CD1c-positive myeloid dendritic cell (primary cell): Measurements from ENCODE around the gene DPYSL5.
"Not testable (repeated sequence)": the region's sequence is repeated elsewhere in the genome, so short reads cannot be mapped to it uniquely, and the experiment has no call there.

Experiments
- DNase-seq: peaks from one replicate; pipeline ENCODE4 v3.0.0-alpha.2; 2016; ENCODE audit errors: extremely low spot score

Gene DPYSL5, protein sequence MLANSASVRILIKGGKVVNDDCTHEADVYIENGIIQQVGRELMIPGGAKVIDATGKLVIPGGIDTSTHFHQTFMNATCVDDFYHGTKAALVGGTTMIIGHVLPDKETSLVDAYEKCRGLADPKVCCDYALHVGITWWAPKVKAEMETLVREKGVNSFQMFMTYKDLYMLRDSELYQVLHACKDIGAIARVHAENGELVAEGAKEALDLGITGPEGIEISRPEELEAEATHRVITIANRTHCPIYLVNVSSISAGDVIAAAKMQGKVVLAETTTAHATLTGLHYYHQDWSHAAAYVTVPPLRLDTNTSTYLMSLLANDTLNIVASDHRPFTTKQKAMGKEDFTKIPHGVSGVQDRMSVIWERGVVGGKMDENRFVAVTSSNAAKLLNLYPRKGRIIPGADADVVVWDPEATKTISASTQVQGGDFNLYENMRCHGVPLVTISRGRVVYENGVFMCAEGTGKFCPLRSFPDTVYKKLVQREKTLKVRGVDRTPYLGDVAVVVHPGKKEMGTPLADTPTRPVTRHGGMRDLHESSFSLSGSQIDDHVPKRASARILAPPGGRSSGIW

DNA sequence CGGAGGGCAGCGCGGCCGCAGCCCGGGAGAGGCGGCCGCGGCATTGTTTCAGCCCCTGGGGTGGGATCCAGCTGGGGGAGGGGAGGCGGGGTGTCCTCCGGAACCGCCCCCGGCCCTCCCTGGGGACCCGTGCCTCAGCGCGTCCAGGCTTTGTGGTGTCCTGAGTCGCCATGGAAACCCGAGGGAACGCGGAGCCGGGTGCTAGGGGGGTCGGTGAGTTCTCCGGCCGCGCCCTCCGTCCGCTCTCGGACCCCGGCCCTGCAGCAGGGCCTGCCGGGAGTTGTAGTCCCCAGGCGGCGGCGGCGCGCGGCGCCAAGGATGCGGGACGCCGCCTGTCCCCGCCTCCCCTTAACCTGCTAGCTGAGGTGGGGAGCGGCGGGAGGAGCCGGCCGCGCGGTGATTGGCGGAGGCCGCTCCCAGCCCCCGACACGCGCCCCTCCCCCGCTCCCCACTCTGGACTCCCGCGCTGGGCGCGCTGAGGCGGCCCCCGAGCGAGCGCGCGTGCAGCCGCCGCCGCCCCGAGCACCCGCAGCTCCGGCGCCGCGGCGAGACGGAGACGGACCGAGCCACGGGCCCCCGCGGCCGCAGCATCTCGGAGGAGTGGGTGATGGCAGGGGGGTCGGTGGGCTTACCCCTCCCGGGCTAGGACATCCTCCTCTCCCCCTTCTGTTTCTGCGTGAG, at the start of gene DPYSL5:
DPYSL5 (plus strand) TSS at position 478 of the 681 bp plus-strand sequence. CDS start 50,368 bp downstream, outside the sequence.
- no peak for DNase-seq

DNA sequence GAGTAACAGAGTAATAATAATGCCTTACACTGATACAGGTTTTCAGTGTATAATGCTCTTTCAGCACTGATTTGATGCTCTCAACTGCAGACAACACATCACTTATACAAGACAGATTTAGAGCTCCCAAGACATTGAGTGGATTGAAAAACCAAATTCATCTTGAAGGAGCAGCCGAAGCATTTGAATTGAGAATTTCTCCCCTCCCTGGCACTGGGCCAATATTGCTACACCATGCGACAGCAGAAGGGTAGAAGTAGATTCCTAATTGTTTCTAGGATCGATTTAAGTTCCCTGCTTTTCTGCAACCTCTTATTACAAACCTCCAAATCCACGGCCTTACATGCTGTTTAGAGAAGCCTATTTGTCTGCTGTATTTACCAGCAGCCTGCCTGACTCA, 46.6 kb upstream of the DPYSL5 start:
- DNase-seq = no peak

DNA sequence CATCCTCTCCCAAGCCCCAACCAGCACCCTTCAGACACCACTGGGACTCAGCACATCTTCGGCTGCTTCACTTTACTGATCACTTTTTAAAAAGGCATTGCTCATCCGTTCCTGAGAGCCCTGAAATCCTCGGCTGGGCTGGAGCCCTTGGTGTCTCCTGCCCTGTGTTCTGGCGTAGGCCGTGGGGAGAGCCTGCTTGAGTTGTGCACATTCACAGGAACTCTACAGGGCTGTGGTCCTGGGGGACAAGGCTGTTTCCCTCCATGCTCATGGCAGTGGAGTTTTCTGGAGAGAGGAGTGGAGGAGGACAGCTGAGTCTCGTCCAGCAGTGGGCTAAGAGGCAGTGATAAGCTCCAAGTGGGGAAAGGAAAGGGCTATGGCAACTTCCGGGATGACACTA, 46.1 kb upstream of the DPYSL5 start:
- DNase-seq = no peak

DNA sequence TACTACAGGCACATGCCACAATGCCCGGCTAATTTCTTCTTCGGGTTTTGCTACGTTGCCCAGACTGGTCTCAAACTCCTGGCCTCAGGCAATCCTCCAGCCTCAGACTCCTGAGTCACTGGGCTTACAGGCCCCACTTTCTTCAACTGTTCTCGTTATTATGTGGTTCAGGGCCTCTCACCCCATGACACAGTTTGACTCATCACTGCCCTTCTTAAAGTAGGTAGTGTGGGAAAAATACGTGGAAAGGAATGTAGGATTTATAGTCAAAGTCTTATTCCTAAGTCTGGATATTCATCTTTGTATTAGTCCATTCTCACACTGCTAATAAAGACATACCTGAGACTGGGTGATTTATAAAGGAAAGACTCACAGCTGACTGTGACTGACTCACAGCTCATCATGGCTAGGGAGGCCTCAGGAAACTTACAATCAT, 42.7 kb upstream of the DPYSL5 start:
- no peak for DNase-seq

DNA sequence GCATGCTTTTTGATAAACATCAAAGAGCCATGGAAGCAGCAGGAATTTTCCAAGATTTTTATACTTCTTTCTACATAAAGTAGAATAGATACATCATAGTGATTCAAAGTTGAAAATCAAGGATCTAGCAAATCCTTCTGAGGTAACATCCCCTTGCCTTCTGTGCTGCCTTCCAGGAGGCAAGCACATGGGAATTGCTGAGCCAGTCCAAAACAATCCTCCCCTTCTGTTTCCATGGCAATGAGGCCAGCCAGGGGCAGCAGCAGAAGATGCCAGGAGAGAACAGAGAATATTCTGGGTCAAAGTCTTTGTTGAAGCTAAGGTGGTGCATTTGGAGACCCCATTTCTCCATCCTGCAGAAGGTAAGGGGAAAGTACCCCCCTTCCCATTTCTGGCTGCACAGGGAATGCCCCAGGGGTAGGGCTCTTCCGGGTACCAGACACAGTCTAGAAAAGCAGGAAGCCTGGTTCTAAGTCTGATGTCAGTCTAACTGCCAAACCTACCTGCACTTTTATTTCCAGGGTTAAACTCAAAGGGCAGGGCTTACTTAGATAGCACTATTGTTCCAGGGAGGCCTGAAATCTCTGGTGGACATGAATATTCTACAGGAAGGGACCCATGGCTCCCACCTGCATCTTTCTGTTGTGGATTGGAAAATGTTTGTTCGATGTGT, 40.0 kb upstream of the DPYSL5 start:
- DNase-seq = no peak

DNA sequence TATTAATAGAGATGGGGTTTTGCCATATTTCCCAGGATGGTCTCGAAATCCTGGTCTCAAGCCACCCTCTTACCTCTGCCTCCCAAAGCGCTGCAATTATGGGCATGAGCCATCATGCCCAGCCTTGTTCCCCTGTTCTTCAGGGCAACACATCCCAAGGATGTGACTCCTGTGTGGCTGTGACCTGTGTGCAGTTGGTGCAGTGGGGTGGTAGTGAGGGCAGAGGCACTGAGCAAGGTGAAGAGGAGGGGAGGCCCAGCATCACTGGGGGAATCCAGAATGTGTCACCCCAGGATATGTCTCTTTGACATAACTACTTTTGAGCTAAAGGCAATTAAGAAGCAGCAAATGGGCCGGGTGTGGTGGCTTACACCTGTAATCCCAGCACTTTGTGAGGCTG, 38.7 kb upstream of the DPYSL5 start:
- no peak for DNase-seq

DNA sequence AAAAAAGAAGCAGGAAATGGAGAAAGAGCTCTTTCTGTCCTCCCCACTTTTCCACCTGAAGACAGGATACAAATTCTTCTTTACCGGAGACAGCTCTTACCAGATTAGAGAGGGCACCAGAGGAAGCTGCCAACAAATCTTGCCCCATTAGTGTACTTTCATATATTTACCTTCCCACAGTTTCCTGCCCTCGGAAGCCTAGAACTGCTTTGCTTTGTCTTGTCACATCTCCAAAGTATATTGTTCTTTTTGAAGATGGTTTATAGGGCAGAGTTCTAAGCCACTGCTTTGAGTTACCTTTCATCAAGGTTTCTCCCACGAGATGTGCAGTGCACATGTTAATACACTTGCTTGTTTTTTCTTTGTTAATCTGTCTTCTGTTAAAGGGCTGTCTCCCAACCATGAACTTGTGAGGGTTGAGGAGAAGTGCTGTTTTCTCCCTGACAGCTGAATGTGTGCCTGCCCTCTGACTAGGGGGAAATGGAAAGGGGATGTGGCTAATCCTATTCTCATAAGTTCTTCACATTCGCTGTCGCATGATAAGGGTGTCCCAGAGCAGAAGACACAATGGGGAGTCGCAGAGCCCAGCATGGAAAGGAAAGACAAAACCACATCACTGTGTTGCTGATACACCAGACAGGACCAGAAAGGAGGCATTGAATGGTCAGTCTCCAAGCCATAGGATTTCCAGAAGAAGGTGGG, 37.9 kb upstream of the DPYSL5 start:
- DNase-seq = peak; percentile 56

DNA sequence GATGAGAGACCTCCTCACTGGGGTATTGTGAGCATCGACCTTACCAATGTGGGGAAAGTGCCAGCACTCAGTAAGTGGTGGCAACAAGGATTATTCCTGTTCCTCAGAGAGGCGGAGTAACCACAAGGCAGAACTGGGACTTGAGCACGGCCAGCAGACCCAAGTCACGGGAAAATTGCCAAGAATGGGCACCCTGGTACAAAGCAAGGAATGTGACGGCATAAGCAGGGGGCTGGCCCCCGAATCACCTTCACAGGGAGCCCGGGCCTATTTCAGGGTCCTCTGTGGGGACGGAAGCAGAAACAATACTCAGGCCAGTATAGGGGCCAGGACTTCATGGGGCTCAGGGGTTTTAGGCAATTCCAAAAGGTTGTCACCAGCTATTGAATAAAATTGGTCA, 36.7 kb upstream of the DPYSL5 start:
- DNase-seq = no peak

DNA sequence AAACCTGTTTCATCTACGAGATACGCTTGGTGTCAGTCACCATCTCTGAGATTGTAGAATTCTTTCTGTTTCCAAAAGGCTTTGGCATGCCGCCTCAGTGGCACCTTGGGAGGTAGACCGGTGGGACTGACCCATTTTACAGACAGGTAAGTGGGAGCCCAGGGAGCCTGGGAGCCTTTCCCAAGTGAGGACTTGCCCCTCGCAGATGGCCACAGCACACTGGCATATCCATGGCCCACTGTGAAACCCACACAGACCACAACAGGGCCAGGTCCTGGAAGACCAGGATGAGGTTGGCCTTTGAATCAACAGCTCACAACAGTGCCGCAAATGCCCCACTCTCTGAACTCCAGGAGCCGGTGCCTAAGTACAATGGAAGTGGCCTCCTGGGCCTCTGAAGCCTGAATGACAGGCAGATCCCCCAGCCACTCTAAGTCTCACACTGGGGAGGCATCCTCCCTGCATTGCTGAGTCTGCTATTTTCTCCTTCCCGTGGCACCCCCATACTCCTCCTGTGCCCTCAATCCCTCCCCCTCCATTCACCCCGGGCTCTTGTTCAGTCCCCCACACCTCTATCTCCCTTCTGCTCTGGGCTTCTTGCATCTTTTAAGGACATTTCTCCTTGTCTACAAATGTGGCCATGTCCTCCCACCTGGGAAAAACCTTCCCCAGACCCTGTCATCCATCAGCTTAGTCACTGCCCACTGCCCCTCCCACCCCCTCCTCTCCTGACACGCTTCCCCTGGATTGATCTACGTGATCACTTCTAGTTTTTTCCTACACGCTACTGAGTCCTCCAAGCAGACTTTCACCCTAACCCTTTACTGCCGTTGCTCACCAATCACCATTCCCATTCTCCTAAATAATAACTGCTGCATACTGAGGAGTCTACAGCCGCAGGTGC, 35.9 kb upstream of the DPYSL5 start:
- no peak for DNase-seq

DNA sequence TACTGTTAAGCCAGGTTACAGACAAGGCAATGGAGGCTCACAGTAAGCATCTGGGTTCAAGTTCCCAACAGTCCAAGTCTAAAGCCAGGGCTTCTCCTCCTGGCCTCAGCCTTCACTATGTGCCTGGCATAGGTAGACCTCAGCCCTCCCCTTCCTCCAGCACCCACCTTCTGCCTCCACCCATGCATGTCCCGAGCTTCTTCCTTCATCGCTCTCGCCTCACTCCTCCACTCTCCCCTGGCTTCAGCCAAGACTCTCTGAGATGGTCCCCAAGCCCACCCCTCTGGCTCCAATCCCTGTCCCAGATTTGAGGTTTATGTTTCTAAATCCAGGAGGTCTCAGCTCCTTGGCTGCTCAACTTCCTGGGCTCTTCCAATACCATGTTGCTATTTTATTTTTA, 35.2 kb upstream of the DPYSL5 start:
- no peak for DNase-seq

DNA sequence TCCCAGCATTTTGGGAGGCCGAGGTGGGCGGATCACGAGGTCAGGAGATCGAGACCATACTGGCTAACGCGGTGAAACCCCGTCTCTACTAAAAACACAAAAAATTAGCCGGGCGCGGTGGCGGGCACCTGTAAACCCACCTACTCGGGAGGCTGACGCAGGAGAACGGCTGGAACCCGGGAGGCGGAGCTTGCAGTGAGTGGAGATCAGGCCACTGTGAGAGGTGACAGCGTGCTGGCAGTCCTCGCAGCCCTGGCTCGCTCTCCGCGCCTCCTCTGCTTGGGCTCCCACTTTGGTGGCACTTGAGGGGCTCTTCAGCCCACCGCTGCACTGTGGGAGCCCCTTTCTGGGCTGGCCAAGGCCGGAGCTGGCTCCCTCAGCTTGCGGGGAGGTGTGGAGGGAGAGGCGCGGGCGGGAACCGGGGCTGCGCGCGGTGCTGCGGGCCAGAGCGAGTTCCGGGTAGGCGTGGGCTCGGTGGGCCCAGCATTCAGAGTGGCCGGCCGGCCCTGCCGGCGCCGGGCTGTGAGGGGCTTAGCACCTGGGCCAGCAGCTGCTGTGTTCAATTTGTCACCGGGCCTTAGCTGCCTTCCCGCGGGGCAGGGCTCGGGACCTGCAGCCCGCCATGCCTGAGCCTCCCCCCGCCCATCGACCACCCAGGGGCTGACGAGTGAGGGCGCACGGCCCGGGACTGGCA, 33.7 kb upstream of the DPYSL5 start:
- not testable (repeated sequence) for DNase-seq

DNA sequence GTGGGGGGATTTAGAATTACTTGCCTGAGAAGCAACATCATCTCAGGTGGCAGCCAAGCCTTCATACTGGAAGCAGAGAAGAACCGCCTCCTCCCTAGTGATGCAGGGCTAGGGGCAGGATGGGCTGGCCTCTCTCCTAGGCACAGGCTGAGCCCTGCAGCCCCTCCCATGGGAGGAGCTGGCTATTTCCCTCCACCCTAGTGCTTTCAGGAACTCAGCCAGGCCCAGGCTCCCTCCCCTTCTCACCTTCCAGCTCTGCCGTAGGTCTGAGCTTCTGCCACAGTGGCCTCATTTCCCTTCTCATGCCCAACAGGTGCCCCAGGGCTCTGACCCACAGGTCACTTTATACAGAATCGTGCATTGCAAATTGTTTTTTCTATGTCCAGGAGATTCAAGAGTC, 31.0 kb upstream of the DPYSL5 start:
- peak; percentile 6 for DNase-seq

DNA sequence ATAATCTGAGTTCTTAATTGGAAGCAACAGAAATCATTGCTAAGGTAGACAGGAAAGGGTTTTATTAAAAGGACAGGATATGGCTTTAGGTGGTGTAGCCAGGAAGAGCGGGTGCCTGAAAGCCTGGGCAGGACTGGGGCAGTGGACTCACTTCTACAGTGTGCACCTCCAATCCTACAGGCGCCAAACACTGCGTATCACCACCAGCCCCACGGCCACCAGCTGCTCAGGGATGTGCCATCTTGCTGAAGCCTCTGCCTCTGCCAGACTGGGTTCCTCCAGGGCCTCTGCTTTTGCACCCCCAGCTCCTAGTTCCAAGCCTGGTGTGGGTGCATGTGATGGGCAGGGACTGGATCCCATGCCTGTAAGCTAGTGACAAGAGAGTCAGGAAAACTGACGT, 29.7 kb upstream of the DPYSL5 start:
- no peak for DNase-seq

DNA sequence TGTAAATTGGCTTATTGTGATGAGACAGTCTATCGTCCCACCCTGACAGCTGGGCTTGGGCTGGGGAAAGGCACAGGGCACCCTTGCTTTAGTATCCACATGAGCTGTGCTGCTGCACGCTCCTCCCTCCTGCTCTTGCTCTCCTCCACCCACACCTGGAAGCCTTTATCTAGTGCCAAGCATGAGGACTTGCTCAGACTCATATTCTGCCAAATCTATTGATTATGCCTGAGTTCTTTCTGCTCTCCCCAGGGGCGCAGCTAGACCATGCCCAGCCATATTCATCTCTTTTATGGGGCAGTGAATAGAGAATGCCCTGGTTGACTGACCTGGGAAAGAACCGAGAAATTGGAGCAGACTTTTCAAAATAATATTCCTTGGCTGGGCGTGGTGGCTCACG, 29.0 kb upstream of the DPYSL5 start:
- DNase-seq = no peak

DNA sequence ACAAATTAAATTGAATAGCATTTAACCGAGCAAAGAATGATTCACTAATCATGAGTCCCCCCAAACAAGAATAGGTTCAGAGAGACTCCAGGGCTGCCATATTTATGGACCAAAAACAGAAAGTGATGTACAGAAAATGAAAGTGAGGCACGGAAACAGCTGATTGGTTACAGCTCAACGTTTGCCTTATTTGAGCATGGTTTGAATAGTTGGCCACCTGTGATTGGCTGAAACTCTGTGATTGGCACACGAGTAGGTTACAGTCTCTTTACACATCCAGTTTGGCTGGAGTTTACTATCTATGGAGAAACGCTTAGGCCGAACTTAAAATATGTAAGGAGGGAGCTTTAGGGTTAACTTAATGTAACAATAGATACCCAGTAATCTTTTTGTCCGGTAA, 27.0 kb upstream of the DPYSL5 start:
- DNase-seq = no peak

DNA sequence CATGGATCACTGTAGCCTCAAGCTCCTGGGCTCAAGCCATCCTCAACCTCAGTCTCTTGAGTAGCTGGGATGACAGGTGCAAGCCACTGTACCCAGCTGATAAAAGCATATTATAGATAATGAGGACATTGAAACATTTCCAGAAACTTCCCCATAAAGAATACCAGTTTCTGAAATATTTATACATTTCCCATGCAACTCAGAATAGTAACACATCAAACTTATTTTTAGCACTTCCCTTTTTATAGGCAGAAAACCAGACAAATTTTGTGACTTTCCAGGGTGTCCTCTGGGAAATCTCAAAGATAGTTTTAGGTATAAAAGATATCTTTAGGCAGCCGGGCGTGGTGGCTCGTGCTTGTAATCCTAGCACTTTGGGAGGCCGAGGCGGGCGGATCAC, 25.1 kb upstream of the DPYSL5 start:
- DNase-seq = no peak

DNA sequence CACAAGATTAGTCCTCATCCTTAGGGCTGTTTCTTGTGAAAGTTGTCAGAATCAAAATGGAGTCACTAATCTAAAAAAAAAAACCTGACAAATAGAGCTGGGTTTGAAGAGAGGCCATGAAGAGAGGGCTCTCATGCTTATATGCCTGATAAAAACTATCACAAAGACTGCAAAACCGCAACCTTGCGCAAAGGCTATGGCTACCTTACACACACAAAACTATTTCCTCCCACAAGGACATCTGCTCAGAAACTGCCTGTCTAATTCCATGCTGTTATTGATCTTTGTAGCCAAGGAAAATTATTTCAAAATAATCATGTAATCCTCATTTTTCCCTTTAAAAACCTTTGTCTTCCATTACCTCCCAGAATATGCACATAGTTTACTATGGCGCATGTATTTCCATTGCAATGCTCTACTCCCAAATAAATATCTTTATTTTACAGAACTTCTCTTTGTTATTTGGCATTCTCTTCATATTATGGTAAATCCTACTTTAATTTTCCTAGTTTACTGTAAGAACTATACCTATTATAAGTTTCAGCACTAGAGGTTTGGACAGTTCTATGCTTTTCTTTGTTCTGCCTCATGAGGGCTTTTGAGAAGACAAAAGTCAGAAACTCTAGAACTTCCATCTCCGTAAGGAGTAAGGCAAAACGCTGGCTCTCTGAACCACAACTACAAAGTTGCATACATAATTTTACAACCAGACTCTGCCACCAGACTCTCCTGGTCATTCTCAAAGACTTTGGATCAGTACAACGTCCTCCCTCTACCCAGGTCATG, 9.6 kb upstream of the DPYSL5 start:
- DNase-seq = peak; percentile 16

DNA sequence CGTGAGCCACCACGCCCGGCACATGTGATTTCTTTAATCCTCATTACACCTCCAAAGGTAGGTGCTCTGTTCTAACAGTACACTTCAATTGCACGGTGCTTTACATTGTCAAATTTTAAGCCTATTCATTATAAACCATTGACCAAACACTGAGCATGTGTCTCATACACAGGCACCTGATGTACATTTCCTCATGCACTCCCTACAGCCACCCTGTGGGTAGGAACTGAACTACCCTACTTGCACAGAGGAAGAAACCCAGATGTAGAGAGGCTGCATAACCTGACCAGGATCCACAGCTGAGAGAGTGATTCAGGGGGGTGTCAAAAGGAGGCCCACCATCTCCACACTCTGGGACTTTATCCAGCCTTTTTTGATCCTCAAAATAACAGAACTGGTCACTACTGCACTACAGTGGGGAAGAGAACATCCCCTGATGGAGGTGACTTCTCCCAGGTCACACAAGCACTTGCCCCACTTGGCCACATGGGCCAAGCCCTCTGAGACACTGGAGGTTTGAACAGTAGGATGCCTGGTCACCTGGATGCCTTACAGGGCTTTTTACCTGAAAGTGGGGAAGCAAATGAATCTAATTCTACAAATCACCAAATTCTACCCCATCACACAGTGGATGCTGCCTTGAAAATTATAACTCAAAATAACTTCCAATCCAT, 6.9 kb upstream of the DPYSL5 start:
- DNase-seq = peak; percentile 11

DNA sequence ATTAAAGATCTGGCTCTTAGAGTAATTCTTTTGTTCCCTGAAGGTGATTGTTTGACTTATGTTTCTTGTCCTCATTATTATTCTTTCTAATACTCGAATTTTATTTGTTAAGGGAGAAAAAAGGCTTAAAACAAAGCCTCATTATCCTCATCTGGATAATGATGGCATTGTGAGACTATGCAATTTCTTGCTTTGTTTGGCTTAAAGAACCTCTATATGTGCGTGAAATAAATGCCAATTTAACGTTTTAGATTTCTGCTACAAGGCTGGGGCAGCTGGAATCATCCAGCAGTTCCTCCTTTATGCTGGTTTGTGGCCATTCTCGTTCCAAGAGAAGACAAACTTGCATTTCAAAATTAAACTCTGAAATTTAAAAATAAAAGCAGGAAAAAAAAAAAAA, 4.9 kb upstream of the DPYSL5 start:
- DNase-seq = no peak
